Suprapubic skin (tissue), 4 donors: Measurements from ENCODE around the gene IGSF22. TPM values are rescaled to one million over a fixed set of nuclear protein-coding genes. Genes with fewer than 3 reads are reported as not detected.

Source experiments
- DNase-seq, 2 donors: peaks; one replicate each; pipeline ENCODE4 v3.0.0-alpha.2; 2019; ENCODE audit warnings: low spot score in 2 of 2
- H3K27ac ChIP-seq: fragments of 200-600 bp; sonication (generic); one replicate; pipeline ENCODE4 v1.5.1; 2019
- H3K27me3 ChIP-seq: fragments of 200-600 bp; sonication (generic); one replicate; pipeline ENCODE4 v1.5.1; 2019
- H3K36me3 ChIP-seq: fragments of 200-600 bp; sonication (generic); one replicate; pipeline ENCODE4 v1.5.1; 2019
- H3K4me1 ChIP-seq: fragments of 200-600 bp; sonication (generic); one replicate; pipeline ENCODE4 v1.5.1; 2019
- H3K4me3 ChIP-seq: fragments of 200-600 bp; sonication (generic); one replicate; pipeline ENCODE4 v1.5.1; 2019; ENCODE audit warnings: mild to moderate bottlenecking
- H3K9me3 ChIP-seq: fragments of 200-600 bp; sonication (generic); one replicate; pipeline ENCODE4 v1.5.1; 2019
- EP300 ChIP-seq: sonication (generic); formaldehyde crosslinking; IDR thresholded peaks from one replicate; pipeline ENCODE4 v1.6.1; 2017; ENCODE audit warnings: antibody characterized with exemption
- POLR2A ChIP-seq, 2 donors: fragments of 450-650 bp; IDR thresholded peaks; one replicate each; pipeline ENCODE4 v1.6.1; 2017; ENCODE audit warnings: antibody characterized with exemption in 2 of 2, mild to moderate bottlenecking in 2 of 2, moderate library complexity in 2 of 2
- POLR2AphosphoS5 ChIP-seq, 3 donors: sonication (generic); formaldehyde crosslinking; IDR thresholded peaks; one replicate each; pipeline ENCODE4 v1.6.1; 2017; ENCODE audit warnings: antibody characterized with exemption in 3 of 3
- WGBS: methylation state at CpG from one replicate; pipeline ENCODE4 v1.1.5; 2018; 5-methylcytosine and 5-hydroxymethylcytosine counted together
- total RNA-seq, 4 donors: library from RNA; depleted of rRNA; stranded (reverse); fragments of >200 nt; gene quantifications; one replicate each; pipeline ENCODE4 v1.1.0, GENCODE V29; 2016
- TF ChIP-seq, protein P1 (sequence below), 2 donors: fragments of 200-600 bp in 1 of 2; fragments of 450-650 bp in 1 of 2; sonication (generic) in 1 of 2; IDR thresholded peaks; one replicate each; pipeline ENCODE4 v1.5.1; 2016 to 2019; ENCODE audit warnings: antibody characterized with exemption in 2 of 2, mild to moderate bottlenecking in 1 of 2, moderate library complexity in 1 of 2

IGSF22 gene
- total RNA-seq, 4 donors from 2014 or later = 2.3 TPM; not detected in 3

DNA sequence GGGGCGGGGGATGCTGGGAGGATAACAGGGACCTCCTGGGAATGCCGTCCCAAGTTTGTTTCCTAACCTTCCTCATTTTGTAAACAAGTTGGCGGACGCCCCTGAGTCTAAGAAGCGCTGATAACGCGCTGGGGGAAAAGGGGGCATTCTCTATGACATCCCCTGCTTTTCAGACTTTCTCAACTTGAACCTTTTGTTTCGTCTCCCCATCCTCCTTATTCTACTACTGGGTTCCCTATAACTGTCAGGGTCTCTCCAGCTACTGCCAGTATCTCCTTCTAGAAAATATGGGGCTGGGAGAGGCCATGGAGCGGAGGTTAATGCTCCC, 26.8 kb downstream of the IGSF22 start:
- 15% methylated on average over 9 of the region's 9 CpGs for WGBS
- H3K27me3 ChIP-seq = no peaks in the 10 kb centered on the region
- peaks cover 13% of the 10 kb centered on the region for H3K36me3 ChIP-seq
- peak overlapping the region; percentile 90 for H3K4me3 ChIP-seq
- H3K4me1 ChIP-seq = peaks cover 21% of the 10 kb centered on the region
- DNase-seq = no peak
- H3K27ac ChIP-seq = peak overlapping the region; percentile 88
- H3K9me3 ChIP-seq = no peaks in the 10 kb centered on the region
- TF ChIP-seq POLR2AphosphoS5 (IDR thresholded peaks at IDR 0.05) (no peak), POLR2A (IDR thresholded peaks at IDR 0.05) (no peak), EP300 (no peak)
- TF ChIP-seq, protein P1, sequence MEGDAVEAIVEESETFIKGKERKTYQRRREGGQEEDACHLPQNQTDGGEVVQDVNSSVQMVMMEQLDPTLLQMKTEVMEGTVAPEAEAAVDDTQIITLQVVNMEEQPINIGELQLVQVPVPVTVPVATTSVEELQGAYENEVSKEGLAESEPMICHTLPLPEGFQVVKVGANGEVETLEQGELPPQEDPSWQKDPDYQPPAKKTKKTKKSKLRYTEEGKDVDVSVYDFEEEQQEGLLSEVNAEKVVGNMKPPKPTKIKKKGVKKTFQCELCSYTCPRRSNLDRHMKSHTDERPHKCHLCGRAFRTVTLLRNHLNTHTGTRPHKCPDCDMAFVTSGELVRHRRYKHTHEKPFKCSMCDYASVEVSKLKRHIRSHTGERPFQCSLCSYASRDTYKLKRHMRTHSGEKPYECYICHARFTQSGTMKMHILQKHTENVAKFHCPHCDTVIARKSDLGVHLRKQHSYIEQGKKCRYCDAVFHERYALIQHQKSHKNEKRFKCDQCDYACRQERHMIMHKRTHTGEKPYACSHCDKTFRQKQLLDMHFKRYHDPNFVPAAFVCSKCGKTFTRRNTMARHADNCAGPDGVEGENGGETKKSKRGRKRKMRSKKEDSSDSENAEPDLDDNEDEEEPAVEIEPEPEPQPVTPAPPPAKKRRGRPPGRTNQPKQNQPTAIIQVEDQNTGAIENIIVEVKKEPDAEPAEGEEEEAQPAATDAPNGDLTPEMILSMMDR (IDR thresholded peaks at IDR 0.05) = no peak

GRCh38 chr11:18698341-18699268, 27.4 kb downstream of the IGSF22 start, which contains the start of gene TMEM86A:
TMEM86A (plus strand) TSS chr11:18698779; CDS start chr11:18698887, 108 bp downstream.
- Histone ChIP-seq H3K27ac (peak within 1 kb of the TSS; percentile 88), H3K27me3 (no peaks in the 10 kb centered on the region), H3K4me1 (peaks cover 21% of the 10 kb centered on the region), H3K9me3 (no peaks in the 10 kb centered on the region), H3K36me3 (peaks cover 13% of the 10 kb centered on the region), H3K4me3 (peak within 1 kb of the TSS; percentile 90)
- peak; percentile 96 for DNase-seq
- TF ChIP-seq, protein P1 (IDR thresholded peaks at IDR 0.05) = no peak
- peak in 1 of 3 donors; percentile 8 for TF ChIP-seq POLR2AphosphoS5 (IDR thresholded peaks at IDR 0.05)
- peak in 1 of 2 donors; percentile 81 for TF ChIP-seq POLR2A (IDR thresholded peaks at IDR 0.05)
- WGBS = 0% methylated on average over 10 of the region's 98 CpGs

GRCh38 chr11:18697576-18697975, 28.4 kb downstream of the IGSF22 start:
- Histone ChIP-seq H3K27me3 (no peaks in the 10 kb centered on the region), H3K4me1 (peaks cover 21% of the 10 kb centered on the region), H3K4me3 (no peak overlapping the region), H3K9me3 (no peaks in the 10 kb centered on the region), H3K27ac (peak overlapping the region; percentile 88), H3K36me3 (peaks cover 10% of the 10 kb centered on the region)
- TF ChIP-seq EP300 = no peak
- TF ChIP-seq POLR2AphosphoS5 (IDR thresholded peaks at IDR 0.05) = no peak
- TF ChIP-seq, protein P1 (IDR thresholded peaks at IDR 0.05) = no peak
- no peak for TF ChIP-seq POLR2A (IDR thresholded peaks at IDR 0.05)
- 91% methylated on average over 4 of the region's 4 CpGs for WGBS
- DNase-seq = no peak

DNA sequence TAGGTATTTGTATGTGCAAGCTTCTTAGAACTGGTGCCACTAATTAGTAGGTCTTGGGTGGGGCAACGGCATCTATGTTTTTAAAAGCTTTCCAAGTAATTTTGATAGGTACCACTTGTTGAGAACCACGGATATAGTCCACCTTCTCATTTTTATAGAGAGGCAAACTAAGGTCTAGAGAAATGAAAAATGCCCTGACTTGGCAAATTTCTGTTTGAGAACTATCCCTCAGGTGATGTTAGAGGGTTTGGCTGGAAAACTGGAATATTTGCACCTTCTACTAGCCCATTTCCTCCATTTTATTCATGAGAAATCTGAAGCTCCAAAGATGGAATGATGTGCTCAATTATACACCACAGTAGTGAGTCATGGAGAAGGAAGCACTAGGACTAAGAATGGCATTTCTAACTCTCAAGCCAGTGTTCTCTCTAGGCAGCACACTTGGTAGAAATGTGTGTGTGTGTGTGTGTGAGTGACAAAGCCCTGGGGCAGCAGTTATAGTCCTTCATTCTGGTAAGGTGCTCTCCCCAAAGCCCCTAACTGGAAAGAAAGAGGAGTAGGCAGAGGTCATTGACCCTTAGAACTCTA, 29.3 kb downstream of the IGSF22 start:
- Histone ChIP-seq H3K9me3 (no peaks in the 10 kb centered on the region), H3K36me3 (peaks cover 5% of the 10 kb centered on the region), H3K4me3 (no peak overlapping the region), H3K27ac (no peak overlapping the region), H3K4me1 (peaks cover 21% of the 10 kb centered on the region), H3K27me3 (no peaks in the 10 kb centered on the region)
- TF ChIP-seq POLR2AphosphoS5 (IDR thresholded peaks at IDR 0.05) = no peak
- TF ChIP-seq, protein P1 (IDR thresholded peaks at IDR 0.05) = no peak
- no peak for TF ChIP-seq EP300
- TF ChIP-seq POLR2A (IDR thresholded peaks at IDR 0.05) = no peak
- 81% methylated on average over 2 of the region's 2 CpGs for WGBS
- DNase-seq = no peak
